UCSD-AML1 (cell line): ENCODE results near the gene RBP4.

Source experiments
- DNase-seq: peaks from one replicate; lab custom pipeline; 2025; ENCODE audit not compliant: unreplicated experiment; lab: John Stamatoyannopoulos, UW

The RBP4 gene

DNA sequence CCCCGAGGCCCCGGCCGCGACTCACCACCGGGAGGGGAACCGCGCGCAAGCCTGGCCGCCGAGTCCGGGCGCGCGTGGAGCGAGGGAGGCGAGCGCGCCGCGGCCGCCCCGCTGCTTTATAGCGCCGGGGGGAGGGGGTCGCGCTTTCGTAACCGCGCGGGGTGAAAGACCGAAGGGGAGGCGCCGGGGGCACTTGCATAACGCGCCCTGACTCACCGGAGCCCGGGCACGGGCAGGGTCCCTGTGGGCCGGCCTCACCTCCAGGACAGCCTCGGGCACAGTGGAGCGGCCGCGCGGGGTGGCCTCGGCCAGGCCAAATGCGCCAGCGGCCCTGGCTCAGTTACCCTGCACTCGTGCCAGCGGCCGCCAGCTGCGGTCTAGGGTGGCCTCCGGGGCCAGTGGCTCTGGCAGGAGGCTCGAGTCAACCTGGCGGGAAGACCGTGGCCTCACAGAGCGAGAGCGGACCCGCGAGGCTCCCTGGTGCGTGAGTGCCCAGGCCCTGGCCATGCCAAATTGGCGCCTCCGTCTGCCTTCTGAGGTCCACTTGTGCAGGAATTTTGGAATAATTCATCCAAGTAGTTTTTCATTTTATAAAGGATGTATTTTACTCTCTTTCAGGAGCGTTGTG is at the start of gene RBP4:
RBP4 (minus strand) TSS at position 90 of the 628 bp plus-strand sequence. CDS start 207 bp downstream, outside the sequence.
- DNase-seq = no peak

GRCh38 chr10:93639791-93640190 is 38.8 kb upstream of the RBP4 start:
- no peak for DNase-seq

GRCh38 chr10:93630625-93631557 is 29.9 kb upstream of the RBP4 start:
- DNase-seq = no peak

GRCh38 chr10:93629647-93630305 is 28.7 kb upstream of the RBP4 start:
- no peak for DNase-seq

DNA sequence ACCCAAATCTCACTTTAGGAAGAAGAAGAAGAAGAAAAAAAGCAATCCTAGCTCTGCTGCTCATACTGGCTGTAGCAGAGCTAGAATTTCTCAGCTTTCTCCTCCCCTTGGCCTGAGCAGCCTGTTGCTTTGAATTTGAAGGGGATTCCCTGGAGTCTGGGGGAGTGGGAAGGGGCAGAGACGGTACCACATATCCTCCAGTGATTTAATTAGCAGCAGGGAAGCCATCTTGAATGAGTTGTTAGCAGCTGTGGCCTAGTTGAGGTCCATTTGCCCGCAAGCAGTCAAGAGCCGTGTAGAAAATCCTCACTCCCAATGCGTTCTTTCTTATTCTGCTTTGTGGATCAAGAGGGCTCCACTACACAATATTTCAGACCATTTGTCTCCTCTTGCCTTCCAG is 27.8 kb upstream of the RBP4 start:
- DNase-seq = no peak

GRCh38 chr10:93622942-93623341 is 21.9 kb upstream of the RBP4 start:
- DNase-seq = no peak

- no peak for DNase-seq
These were observed 19.9 kb upstream of the RBP4 start for GRCh38 chr10:93620925-93621324.

DNA sequence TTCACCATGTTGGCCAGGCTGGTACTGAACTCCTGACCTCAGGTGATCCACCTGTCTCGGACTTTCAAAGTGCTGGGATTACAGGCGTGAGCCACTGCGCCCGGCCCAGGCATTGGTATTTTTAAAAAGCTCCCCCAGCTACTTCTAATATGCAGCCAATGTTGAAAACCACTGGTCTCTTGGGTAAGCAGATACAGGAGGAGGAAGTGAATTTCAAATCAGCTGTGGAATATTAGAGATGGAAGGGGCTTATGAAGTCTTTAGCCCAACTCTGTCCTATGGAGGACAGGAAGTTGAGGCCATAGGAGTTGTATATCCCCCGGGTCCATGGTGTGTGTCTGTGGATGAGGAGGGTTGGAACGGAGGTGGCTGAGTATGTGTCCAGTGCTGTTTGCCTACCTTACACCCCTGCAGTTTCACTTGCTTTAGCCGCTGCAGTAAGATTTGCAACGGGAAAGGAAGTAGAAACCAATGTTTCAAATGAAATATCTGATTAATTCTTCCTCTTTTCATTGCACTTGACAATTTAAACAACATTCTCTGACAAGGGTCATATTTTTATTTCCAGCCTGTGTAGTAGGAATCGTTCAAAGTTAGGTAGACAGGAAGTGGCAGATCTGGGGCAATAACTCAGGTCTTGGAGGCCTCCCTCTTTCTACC is 14.7 kb upstream of the RBP4 start:
- DNase-seq = no peak

- no peak for DNase-seq
These were observed 13.2 kb upstream of the RBP4 start for GRCh38 chr10:93614101-93614825.

- DNase-seq = no peak
These were observed 12.1 kb upstream of the RBP4 start for GRCh38 chr10:93613126-93613525.

- DNase-seq = no peak
These were observed 11.3 kb upstream of the RBP4 start, which contains the start of gene PDE6C for GRCh38 chr10:93612311-93612710. TSS of gene PDE6C (plus strand) at chr10:93612537. CDS start at chr10:93612726, 189 bp downstream.

- DNase-seq = no peak
These were observed 7.4 kb upstream of the RBP4 start for GRCh38 chr10:93608421-93608820.

DNA sequence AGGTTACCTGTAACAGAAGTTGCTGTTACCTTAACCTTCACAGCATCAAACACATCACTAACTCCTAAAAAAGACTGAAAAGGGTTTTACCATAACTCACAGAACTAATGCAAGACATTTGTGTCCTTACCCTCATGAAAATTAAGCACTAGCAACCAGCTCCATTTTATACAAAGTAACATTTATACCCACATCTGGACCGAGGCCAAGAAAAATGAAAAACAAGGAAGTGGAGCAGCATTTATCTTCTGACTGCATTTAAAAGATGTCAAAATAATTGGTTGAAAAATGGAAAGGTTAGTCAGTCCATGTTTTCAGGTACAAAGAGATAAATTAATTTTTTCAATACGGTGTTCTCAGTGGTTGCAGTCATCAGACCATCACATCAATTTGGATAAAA is 3.1 kb upstream of the RBP4 start:
- no peak for DNase-seq

DNA sequence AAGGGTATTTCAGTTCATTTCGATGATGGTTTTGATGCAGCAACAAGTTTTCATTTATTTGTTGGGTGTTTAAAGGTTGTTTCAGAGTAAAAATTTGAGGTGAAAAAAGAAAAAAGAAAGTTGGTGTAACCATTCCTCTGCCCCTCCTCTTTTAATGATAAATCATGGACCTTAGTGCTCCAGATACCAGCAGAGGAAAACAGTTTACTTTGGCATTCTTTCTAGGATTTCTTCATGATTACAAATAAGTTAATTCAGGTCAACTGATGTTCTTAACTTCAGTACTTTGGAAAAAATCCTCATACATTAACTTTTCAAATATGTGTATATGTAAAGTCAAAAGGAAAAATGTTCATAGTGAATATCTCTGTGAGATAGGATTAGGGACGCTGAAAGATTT is 2.0 kb upstream of the RBP4 start:
- no peak for DNase-seq

DNA sequence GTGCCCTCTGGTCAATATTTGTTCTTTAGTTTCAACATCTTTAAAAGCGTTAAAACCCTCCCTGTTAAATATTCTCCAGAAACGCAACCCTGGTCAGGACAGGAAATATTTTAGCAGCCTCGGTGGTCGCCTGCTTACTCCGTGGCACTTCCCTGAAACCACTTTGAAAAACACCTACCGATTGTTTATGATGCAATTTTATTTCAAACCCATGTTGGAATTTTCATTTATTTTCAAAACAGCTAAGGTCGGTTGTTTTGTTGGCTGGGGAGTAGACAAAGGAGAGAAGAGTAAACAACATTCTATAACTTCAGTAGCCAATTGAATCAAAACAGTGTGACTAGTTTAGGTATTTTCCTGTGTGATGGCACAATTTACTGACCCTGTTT is 733 bp upstream of the RBP4 start:
- no peak for DNase-seq

GRCh38 chr10:93600446-93601145 is 439 bp downstream of the RBP4 start:
- DNase-seq = no peak

DNA sequence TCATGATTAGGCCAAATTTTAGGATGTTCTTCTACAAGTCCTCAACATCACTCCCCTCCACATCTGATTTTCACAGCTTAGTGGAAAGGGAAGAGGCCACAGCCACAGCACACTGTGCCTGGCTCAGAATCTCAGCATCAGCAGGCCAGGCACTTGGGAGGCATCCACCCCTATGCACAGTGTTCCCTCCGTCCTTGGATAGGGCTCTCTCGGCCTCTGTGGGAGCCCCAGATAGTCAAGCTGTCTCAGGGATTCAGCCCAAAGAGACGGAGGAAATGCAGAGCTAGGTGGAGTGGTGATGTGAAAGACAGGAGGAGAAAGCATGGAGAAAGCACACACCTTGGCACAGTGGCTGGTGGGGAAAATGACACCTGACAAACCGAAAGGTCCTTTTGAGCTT is 1.3 kb downstream of the RBP4 start:
- no peak for DNase-seq

GRCh38 chr10:93599335-93599734 is 1.7 kb downstream of the RBP4 start:
- DNase-seq = no peak

- DNase-seq = no peak
These were observed 2.9 kb downstream of the RBP4 start for GRCh38 chr10:93598157-93598556.

DNA sequence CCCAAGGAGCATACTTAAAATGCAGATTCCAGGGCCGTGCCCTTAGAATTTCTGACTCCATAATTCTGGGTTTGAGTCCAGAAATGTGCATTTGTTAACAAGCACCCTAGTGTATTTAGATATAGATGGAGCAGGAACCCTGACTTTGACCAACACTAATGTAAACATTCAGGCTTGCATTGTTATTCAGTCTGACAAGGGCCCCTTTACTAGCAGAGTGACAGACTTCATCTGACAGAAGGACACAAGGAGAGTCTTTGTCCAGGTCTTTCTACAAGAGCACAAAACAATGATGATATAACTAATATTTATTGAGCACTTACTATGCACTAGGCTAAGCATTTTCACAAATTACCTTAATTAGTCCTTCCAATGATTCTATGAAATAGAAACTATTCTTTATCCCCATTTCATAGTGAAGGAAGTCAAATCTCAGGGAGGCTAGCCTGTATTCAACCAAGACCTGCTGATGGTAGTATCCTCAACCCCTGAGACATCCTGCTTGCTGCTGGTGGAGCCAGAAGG is 3.9 kb downstream of the RBP4 start:
- DNase-seq = no peak
